Right cardiac atrium (tissue), 5 donors: Measurements from ENCODE around the gene ERICH2. TPM values are rescaled to one million over a fixed set of nuclear protein-coding genes. Genes with fewer than 3 reads are reported as not detected.
A peak's percentile ranks its signal among the peaks of the same experiment; 100 is the strongest.

Experiments used
- ATAC-seq, 2 donors: fragments of 200-7000 bp; cut with Tn5 transposase; one replicate each; pipeline versions ENCODE4 v1.8.0 to v1.9.1; 2020; ENCODE audit warnings: moderate library complexity in 2 of 2, mild to moderate bottlenecking in 1 of 2
- DNase-seq, 3 donors: peaks; one replicate each; pipeline ENCODE4 v3.0.0-alpha.2; 2020
- H3K27ac ChIP-seq: one replicate; pipeline ENCODE4 v1.5.1; 2013; ENCODE audit warnings: mild to moderate bottlenecking, low read length, control low read depth, moderate library complexity
- H3K27me3 ChIP-seq: one replicate; pipeline ENCODE4 v1.6.1; 2013; ENCODE audit not compliant: control insufficient read depth, insufficient read depth
- H3K4me1 ChIP-seq: one replicate; pipeline ENCODE4 v1.6.1; 2013; ENCODE audit warnings: low read length; ENCODE audit not compliant: control insufficient read depth, insufficient read depth
- H3K4me3 ChIP-seq: one replicate; pipeline ENCODE4 v1.5.1; 2013; ENCODE audit warnings: low read length, control low read depth
- H3K9me3 ChIP-seq: one replicate; pipeline ENCODE4 v1.6.1; 2013; ENCODE audit warnings: low read length; ENCODE audit not compliant: control insufficient read depth
- WGBS: extraction: QIAGEN DNeasy Blood & Tissue Kit; methylation state at CpG from one replicate; pipeline ENCODE4 v1.1.7; 2013; 5-methylcytosine and 5-hydroxymethylcytosine counted together
- intact Hi-C, 4 donors: fragments of 100-400 bp; cut with DNase I; formaldehyde crosslinking; loops; one replicate each; pipeline versions ENCODE4 v1.11.0 to v1.14.0; 2022 to 2023
- polyA plus RNA-seq: library from polyadenylated mRNA; stranded (reverse); fragments of 200-250 nt; gene quantifications from one replicate; pipeline ENCODE4 v1.2.3, GENCODE V29; 2013
- total RNA-seq, 4 donors: library from RNA; stranded (reverse); fragmentation: NEBNext Ultra II Directional; extraction: Animal tissue kit (Norgen Biotek cat#: 25700); gene quantifications; one replicate each; pipeline ENCODE4 v1.2.1, GENCODE V29; 2021
- donor health status: healthy with polysubstance abuse.
- donor health status: DM: no; HTN: yes; CAD: no.
- donor health status: DM: no; HTN: no; CAD: no.
- donor health status: DM: no; HTN: yes; CAD: no; lungs with severe emphysema.
- donor health status: DM: yes; HTN: yes; CAD: no.

The ERICH2 gene
- total and polyA plus RNA-seq, 5 donors = 1.7 to 5.2 (median 3.5) TPM; not detected in 1

DNA sequence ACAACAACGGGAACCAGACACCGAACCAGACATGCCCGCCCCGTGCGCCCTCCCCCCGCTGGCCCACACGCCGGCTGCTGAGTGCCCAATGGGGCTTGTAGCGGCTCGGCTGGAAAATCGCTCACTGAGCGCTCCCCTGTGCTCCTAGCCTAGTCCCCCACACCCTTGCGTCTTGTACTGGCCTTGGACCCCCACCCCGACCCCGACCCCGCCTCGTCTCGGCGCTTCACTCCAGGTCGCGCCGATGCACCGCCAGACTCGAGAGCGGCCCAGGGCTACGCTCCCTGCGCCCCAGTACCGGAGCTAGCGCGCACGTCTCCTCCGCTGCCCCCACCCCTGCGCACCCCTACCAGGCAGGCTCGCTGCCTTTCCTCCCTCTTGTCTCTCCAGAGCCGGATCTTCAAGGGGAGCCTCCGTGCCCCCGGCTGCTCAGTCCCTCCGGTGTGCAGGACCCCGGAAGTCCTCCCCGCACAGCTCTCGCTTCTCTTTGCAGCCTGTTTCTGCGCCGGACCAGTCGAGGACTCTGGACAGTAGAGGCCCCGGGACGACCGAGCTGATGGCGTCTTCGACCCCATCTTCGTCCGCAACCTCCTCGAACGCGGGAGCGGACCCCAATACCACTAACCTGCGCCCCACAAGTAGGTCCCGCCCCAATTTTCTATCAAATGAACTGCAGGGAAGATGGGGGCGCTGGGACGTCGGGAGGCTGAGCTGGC lies 48.0 kb downstream of the ERICH2 start:
- Histone ChIP-seq H3K4me3 (peak overlapping the region; percentile 42), H3K27me3 (no peaks in the 10 kb centered on the region), H3K4me1 (peaks cover 3% of the 10 kb centered on the region), H3K27ac (no peak overlapping the region), H3K9me3 (no peaks in the 10 kb centered on the region)
- WGBS = 2% methylated on average over 60 of the region's 60 CpGs
- intact Hi-C loops = loop anchor here (5.0 to 10.0 kb wide), 5 partner anchors 323 to 583 kb away; no protein-coding TSS in a partner anchor
- DNase-seq (no peak), ATAC-seq (no peak)

DNA sequence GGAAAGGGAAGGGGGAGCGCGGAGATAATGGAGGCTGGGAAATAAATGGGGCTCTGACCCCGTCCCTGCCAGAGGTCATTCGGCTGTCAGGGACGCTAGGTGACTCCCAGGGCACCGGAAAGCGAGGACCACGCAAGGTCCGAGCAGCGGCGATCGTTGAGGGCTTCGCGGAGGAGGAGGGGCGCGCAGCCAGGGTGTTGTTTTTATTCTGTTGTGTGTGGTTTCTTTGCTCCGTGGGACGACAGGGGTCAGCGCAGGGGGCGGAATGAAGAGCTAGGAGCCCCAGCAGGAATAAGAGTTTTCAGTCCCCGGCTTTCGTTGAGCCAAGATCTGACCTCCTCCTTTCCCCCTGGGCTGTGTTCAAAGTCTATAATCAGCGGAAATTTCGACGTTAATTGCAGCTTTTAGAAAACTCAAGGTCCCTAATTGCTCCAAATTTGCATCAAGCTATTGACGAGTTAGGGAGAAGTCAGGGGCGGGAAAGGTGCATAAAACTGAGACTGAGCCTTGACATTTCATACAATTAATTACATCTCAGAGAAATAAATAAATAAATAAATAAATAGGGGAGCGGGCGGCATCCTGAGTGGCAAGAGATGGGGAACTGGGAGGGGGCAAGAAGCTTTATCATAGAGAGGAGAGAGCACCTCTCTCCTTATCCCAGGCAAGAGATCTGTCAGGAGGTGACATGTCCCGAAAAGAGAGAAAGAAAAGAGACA lies 48.7 kb downstream of the ERICH2 start:
- no peak overlapping the region for H3K27ac ChIP-seq
- intact Hi-C loops = loop anchor here (5.0 to 10.0 kb wide), 5 partner anchors 324 to 584 kb away; no protein-coding TSS in a partner anchor
- DNase-seq (no peak), ATAC-seq (no peak)
- H3K27me3 ChIP-seq = no peaks in the 10 kb centered on the region
- H3K4me1 ChIP-seq = peaks cover 3% of the 10 kb centered on the region
- no peak overlapping the region for H3K4me3 ChIP-seq
- 5% methylated on average over 30 of the region's 30 CpGs for WGBS
- H3K9me3 ChIP-seq = no peaks in the 10 kb centered on the region

DNA sequence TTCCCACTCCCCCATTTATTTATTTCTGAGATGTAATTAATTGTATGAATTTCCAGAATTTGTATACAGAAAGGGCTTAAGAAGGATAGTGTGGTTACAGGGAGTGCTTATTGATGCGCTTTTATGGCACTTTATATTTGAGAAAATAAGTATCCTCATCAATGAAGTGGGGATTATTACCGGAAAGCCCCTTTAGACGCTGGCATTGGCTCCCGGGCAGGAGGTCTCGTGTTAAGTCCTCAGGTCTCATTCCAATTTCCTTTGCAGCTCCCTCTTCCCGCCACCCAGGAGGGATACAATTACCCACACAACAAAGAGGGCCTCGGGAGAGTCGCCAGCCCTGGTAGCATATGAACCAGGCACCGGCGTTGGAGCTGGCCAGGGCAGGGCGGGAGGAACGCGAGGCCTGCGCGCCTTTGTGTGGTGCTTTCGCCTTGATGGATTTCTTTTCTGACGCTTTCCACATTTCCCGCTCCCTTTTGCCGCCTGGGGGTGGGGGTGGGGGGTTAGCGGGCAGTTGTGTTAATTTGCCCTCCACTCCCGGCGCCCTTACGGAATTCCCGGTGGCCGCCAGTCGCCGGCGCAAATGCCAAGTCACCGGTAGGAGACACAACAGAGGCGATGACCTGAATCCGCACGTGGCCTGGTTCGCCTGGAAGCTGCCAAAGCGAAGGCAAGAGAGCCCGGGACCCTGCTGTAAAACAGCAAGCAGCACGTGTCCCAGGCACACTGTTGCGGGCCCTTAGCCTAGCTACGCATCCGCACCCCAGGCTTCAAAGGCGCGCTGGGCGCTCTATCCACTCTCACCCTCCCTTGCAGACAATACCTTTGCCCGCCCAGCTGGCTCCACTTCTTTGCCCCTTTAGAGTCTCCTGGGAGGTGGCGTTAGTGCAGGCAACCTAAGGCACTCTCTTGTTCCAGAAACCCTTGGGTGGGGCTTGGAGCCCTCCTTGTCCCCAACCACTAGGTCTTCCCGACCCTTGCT lies 49.8 kb downstream of the ERICH2 start:
- Histone ChIP-seq H3K4me3 (no peak overlapping the region), H3K9me3 (no peaks in the 10 kb centered on the region), H3K27ac (no peak overlapping the region), H3K4me1 (peaks cover 3% of the 10 kb centered on the region), H3K27me3 (no peaks in the 10 kb centered on the region)
- intact Hi-C loops = loop anchor here (5.0 to 10.0 kb wide), 5 partner anchors 325 to 585 kb away; no protein-coding TSS in a partner anchor
- ATAC-seq (no peak), DNase-seq (no peak)
- 11% methylated on average over 45 of the region's 45 CpGs for WGBS

DNA sequence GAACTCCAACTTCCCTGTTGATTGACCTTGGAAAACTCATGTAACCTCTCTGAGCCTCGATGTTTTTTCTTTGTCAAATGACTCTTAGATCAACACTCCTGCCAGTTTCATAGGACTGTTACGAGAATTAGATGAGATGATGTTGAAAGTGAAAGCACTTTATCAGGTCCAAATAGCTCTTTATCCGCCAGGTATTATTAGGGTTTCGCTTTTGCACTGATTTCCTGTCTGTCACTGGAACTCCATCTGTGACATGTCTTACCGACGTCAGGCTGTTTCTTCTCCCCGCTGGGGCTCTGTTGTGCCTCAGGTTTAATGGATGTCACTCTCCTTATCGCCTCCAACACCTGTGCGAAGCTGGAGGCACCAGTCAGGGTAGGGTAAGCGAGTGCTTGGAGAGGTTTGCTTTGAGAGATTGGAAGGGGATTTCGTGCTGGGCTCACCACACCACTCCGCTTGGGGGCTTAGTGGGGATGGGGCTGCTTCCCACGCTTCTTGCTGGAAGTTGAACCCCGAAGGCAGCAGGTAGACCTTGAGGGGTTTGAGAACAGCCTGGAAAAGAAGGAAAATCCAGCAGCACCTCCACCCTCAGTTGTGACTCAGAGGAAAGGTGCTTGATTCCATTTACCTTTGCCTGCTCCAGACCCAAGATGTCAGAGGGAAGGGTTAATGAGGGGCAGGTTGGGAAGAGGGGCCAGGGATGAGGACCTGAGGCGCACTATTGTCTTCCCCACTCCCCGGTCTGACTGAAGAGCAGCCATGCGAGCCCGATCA lies 50.8 kb downstream of the ERICH2 start:
- H3K4me1 ChIP-seq = peaks cover 3% of the 10 kb centered on the region
- no peak for ATAC-seq
- 12% methylated on average over 18 of the region's 18 CpGs for WGBS

DNA sequence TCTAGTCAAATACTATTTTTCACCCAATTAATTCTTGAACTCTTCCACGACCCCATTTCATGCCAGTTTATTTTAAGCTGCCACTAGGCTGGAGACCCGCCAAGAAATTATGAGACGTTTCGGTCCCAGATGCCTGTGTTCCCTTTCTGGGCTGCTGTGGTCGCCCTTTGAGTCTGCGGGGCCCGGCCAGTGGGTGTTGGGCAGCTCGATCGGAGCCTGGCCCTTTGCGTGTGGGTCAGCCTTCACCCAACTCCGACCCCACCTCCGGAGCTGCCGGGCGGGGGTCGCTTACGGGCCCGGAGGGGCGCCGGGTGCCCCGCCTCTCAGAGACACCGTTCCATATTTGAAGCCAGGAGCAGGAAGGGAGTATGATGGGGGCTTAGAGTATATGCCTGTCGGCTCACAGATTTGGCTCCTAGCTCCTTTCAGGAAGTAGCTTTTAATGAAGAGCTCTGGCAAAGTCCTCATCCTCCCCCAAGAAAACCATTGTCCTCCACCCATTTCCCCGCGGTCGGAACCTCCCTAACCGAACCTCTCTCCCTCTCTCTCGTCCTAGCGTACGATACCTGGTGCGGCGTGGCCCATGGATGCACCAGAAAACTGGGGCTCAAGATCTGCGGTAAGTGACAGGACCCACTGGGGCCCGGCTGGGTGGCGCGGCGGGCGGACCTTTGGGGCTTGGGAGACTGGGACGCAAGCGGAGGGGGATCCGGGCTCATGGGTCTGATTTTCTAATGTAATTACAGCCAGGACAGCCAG lies 51.5 kb downstream of the ERICH2 start:
- no peak for DNase-seq
- H3K9me3 ChIP-seq = no peaks in the 10 kb centered on the region
- WGBS = 5% methylated on average over 40 of the region's 40 CpGs
- no peaks in the 10 kb centered on the region for H3K27me3 ChIP-seq
- H3K4me3 ChIP-seq = peak overlapping the region; percentile 5
- H3K27ac ChIP-seq = no peak overlapping the region
- intact Hi-C loops = no loop called here
- peaks cover 3% of the 10 kb centered on the region for H3K4me1 ChIP-seq
- ATAC-seq = no peak

More for the DNA sequence above, 50.8 kb downstream of the ERICH2 start:
- Histone ChIP-seq H3K27ac (no peak overlapping the region), H3K9me3 (no peaks in the 10 kb centered on the region), H3K4me3 (no peak overlapping the region), H3K27me3 (no peaks in the 10 kb centered on the region)
- intact Hi-C loops = no loop called here
- DNase-seq = no peak

DNA sequence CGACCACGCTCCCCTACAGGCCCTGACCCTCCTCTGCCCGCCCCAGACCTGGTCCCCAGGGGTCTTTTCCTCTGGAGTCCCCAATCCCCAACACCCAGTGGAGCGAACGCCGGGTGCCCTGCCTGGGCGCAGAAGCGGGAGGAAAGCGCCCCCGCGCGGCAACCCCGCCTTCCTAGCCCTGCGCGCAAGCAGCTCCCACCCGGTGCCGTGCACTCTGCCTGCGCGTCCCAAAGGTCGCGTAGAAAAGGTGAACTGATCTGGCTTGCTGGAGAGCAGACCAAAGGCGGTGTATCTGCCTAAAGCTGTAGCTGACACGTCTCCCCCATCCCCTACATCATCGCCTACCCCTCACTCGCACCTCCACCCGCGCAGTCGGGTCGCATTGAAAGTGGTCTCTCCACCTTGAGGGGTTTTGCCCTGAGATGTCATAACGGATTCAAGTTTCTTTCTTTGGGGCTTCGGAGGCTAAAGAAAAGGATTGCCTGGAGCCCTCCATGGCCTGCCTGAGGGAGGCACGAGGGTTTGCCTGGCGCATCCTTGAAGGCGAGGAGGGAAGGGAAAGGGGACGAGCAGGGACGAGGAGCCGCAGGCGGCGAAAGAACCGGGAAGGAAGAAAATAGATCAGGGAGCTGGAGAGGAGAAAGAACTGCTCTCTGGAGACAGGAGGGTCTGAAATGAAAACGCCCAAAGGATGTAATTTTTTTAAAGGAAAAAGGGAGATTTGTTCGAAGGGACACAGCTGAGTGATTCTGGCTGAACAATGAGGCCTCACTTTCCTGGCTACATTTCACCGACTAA lies 52.3 kb downstream of the ERICH2 start:
- intact Hi-C loops = no loop called here
- peak overlapping the region; percentile 51 for H3K4me3 ChIP-seq
- H3K27ac ChIP-seq = no peak overlapping the region
- H3K9me3 ChIP-seq = no peaks in the 10 kb centered on the region
- H3K27me3 ChIP-seq = no peaks in the 10 kb centered on the region
- peak in 2 of 3 donors; percentile 61 to 64 for DNase-seq
- 7% methylated on average over 43 of the region's 43 CpGs for WGBS
- peak in 1 of 2 donors; percentile 46 for ATAC-seq
- peaks cover 2% of the 10 kb centered on the region for H3K4me1 ChIP-seq

DNA sequence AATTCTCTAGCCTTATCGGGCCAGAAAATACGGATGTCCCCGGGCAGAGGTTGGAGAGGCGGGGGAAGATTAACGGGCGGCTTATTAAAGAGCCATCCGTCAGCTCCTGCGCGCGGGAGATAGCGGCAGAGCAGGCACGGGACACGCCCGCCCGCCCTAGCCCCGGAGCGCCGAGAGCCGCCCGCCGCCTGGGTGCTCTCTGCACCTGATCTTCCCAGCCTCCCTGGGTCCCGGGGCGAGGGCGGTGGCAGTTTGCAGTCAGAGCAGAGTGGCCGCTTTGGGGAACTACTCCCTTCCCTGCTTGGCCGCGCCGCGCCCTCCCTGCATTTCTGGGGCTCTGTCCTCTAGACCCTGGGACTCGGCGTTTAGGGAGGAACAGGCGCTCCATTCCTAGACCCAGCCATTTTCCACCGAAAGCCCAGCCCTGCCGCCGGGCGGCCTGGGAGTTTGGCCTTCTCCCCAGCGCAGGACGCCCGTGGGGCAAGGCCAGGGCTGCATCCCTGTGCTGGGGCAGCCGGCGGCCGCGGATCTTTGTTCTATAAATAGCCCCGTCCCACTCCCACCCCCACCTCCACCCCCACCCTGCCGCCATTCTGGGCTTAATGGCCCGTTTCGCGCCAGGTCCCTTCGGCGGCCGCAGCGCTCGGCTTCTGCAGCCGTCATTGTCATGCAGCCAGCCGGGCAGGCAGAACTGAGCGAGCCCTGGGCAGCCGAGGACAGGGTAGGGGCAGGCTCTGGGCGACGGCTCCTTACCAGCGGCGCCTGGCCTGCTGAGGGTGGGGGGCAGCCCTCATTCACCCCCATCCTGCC lies 53.1 kb downstream of the ERICH2 start:
- no peaks in the 10 kb centered on the region for H3K9me3 ChIP-seq
- intact Hi-C loops = no loop called here
- H3K27ac ChIP-seq = no peak overlapping the region
- H3K27me3 ChIP-seq = no peaks in the 10 kb centered on the region
- peak overlapping the region; percentile 51 for H3K4me3 ChIP-seq
- 4% methylated on average over 61 of the region's 61 CpGs for WGBS
- peaks cover 2% of the 10 kb centered on the region for H3K4me1 ChIP-seq
- DNase-seq (peak in 2 of 3 donors; percentile 58 to 59), ATAC-seq (peak; percentile 39 to 55)

DNA sequence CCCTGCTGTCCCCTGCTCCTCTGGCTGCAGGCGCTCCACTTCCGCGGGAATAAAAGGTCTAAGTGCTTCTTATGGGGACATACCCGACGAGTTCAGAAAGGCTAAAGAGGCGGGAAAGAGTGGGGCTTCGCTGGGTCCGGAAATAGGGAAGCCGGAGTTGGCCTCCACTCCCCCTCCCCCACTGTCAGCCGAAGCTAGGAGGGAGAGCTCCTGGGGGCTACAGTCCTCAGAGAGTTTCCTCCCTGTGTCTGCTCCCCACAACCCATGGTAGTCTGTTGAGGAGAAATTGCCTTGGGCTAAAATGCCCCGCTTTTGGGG lies 53.7 kb downstream of the ERICH2 start:
- WGBS = 22% methylated on average over 11 of the region's 11 CpGs
- intact Hi-C loops = no loop called here
- ATAC-seq (no peak), DNase-seq (no peak)
- H3K4me3 ChIP-seq = peak overlapping the region; percentile 51
- H3K27ac ChIP-seq = no peak overlapping the region
- H3K4me1 ChIP-seq = peaks cover 2% of the 10 kb centered on the region
- no peaks in the 10 kb centered on the region for H3K27me3 ChIP-seq
- no peaks in the 10 kb centered on the region for H3K9me3 ChIP-seq
